GM21717 (cell line): ENCODE data around the gene GRK5.
"Not testable (repeated sequence)": the region's sequence is repeated elsewhere in the genome, so short reads cannot be mapped to it uniquely, and the experiment has no call there.

Experiments
- ATAC-seq: cut with Tn5 transposase; IDR thresholded peaks from one replicate; pipeline ENCODE4 v1.9.1; 2021; ENCODE audit warnings: mild to moderate bottlenecking, moderate library complexity; ENCODE audit not compliant: unreplicated experiment

GRK5 gene

GRCh38 chr10:119248184-119248583 is 40.8 kb downstream of the GRK5 start:
- ATAC-seq: no peak

DNA sequence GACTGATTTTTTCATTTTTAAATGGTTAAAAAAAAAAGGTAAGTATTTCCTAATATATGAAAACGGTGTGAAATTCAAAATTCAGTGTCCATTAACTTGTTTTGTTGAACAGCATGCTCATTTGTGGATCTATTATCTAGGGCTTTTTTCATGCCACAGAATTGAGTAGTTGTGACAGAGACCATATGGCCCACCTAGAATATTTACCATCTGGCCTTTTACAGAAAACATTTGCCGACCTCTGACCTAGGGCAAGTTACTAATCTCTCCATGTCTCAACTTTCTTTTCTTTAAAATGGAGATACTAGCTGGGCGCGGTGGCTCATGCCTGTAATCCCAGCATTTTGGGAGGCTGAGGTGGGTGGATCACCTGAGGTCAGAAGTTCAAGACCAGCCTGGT is 41.3 kb downstream of the GRK5 start:
- ATAC-seq: no peak

- no peak for ATAC-seq
These were observed 43.4 kb downstream of the GRK5 start for GRCh38 chr10:119250641-119251314.

DNA sequence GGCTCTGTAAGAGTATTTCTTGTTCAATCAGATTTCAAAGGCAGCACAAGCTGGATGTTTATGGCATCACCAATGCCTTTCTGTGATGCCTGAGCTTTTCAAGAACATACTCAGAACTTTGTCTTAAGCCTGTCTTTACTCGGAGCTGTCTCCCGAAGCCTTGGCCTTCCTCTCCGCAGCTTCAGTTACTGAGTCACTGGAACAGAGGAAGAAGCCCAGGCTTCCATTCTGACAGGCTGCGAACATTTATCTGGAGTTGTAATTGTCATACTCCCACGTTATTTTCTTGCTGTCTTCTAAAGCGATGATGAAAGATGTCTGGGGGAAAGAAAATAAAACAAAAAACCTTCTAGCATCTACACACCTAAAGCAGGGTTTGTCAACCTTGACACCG is 43.9 kb downstream of the GRK5 start:
- no peak for ATAC-seq

DNA sequence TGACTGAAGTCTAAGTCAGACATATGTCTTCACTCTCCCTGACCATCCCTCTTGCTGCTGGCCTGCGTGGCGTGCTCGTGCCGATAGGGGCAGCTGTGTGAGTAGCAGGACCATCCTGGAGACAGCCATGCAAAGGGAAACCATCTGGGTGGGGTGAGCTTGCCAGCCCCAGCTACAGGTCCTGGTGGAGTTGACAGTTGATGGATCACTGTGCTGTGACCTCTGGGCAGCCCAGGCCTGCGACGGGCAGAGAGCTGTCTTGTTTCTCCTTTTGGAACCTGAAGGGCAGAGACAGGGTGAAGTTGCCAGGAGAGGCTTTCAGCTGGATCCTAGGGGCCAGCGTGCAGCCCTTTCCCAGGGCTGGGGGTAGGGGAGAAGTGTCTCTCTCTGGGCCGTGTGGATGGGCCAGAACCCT is 44.7 kb downstream of the GRK5 start:
- no peak for ATAC-seq

DNA sequence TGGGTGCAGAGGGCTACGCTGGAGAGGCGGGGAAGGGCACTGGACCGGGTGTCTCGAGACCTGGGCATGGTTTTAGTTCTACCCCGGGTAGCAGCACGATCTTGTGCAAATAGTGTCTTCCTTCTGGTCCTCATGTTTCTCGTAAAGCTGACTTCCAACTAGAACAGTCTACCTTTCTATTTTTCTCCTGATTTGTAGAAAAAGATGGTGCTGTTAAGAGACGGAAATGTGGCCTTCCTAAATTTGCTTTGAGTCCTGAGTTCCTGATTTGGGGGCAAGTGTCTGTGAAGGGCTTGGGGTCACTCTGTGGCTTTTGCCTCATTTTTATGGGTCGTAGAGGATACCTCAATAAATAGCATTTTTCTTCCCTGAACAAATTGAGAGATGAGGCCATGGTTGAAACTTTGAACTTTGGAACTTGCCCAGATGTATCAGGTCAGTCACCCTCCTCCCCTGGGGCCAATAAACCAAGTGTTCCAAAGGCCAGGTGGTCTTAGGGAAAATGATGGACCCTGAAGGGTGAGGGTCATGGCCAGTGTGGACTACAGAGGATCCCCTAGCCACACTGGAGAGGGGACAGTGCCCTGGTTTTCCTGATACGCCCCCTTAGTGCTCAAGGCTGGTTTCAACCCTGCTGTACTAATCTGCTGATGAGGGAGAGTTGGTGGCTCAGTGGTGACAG is 45.2 kb downstream of the GRK5 start:
- no peak for ATAC-seq

- ATAC-seq: no peak
These were observed 46.2 kb downstream of the GRK5 start for GRCh38 chr10:119253433-119254174.

- ATAC-seq: no peak
These were observed 47.0 kb downstream of the GRK5 start for GRCh38 chr10:119254335-119254734.

DNA sequence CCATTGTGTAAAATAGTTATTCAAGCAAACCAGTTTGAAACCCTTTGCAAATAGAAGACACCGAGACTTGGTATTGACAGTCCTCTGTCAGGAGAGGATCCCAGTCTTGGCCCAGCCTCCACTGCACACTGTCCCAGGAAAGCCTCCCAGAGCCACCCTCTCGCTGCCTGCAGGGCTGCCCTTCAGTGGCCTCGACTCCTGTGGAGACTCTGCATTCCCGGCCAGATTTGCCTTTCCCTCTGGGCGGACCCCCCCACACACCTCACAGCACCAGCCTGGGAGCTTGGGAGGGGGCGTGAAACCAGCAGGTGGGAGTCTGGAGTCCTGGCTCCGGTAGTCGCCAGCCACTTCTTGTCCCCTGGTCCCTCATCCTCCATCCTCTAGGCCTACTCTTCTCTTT is 48.7 kb downstream of the GRK5 start:
- no peak for ATAC-seq

GRCh38 chr10:119256897-119257296 is 49.5 kb downstream of the GRK5 start:
- ATAC-seq: no peak

GRCh38 chr10:119257899-119258419 is 50.6 kb downstream of the GRK5 start:
- ATAC-seq: no peak

GRCh38 chr10:119259345-119259744 is 52.0 kb downstream of the GRK5 start:
- ATAC-seq: no peak

GRCh38 chr10:119261016-119261415 is 53.6 kb downstream of the GRK5 start:
- ATAC-seq: not testable (repeated sequence)

DNA sequence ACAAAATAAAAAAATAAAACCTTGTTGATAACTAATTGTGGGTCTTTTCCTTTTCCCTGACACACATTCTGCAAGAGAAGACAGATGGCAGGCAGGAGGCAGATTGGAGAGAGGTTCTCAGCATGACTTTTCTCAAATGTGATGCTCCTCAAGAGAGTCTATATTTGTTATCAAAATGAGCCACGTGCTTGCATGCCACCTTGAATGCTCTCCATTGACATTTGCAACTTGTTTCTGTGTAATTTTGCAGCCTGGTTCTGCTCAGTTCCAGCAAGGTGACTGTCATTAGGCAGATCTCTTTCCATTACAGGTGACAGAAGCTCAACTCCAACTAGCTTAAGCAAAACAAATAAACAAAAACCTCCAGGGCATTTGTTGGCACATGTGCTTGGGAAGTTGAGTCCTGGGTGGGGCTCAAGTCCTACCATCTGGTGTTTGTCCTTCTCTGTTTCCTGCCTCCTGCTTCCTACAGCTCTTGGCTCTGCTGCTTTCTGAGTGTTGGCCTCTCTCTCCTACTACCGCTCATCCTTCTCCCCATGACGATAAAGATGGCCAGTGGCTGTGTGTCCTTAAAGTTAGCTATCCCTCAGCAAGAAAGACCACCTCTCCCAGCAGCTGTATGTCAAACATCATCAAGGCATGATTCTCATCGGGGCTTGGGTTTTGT is 56.7 kb downstream of the GRK5 start:
- no peak for ATAC-seq

GRCh38 chr10:119265691-119266090 is 58.3 kb downstream of the GRK5 start:
- no peak for ATAC-seq

DNA sequence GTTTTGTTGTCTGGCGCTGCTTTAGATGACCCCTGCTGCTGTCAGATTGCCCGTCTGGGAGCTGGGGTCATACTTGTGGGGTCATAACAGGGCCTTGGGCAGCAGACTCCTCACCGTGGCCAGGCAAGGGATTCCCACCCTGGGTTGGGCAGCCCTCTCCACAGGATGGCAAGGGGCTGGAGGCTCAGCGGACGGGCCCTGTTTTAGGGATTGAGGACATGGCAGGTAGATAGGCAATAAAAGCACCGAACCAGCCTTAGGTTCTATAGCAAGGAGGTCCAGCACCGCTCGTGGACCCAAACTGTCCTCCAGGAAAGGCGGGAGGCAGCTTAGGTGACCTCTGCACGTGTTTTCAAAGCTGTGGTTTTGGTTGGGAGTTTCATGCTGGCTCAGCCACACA is 60.0 kb downstream of the GRK5 start:
- no peak for ATAC-seq

- ATAC-seq: no peak
These were observed 61.1 kb downstream of the GRK5 start for GRCh38 chr10:119268428-119268827.

GRCh38 chr10:119268871-119269506 is 61.6 kb downstream of the GRK5 start:
- ATAC-seq: peak; percentile 82

DNA sequence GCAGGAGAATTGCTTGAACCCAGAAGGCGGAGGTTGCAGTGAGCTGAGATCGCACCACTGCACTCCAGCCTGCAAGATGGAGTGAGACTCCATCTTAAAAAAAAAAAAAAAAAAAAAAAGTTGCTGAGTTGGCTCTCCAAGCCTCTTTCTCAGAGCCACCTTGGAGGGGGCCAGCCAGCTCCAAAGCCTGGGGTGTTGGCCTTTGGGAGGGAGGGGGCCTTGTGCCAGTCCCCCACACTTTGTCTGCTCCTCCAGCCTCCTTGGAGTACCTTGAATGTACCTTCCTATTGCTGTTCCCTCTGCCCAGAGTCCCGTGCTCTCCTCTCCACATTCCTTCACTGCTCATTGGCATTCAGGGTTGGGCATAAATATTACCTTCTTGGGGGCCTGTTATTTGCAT is 62.4 kb downstream of the GRK5 start:
- ATAC-seq: no peak

GRCh38 chr10:119270762-119271366 is 63.5 kb downstream of the GRK5 start:
- peak; percentile 43 for ATAC-seq
